OCI-LY7 (cell line): Measurements from ENCODE around the gene KLF3.

Experiments
- CTCF ChIP-seq: fragments of 200-600 bp; sonication (generic); conservative IDR thresholded peaks from 2 replicates; pipeline ENCODE4 v1.5.1; 2014; ENCODE audit warnings: mild to moderate bottlenecking, antibody characterized with exemption, low read length, moderate library complexity, mixed read lengths
- EZH2phosphoT487 ChIP-seq: fragments of 200-600 bp; sonication (generic); IDR thresholded peaks from 2 replicates; pipeline ENCODE4 v1.6.1; 2018; ENCODE audit warnings: low read depth, borderline replicate concordance, mild to moderate bottlenecking, mixed run types, antibody characterized with exemption, low read length, moderate library complexity, mixed read lengths

GRCh38 chr4:38734911-38735310 is 70.9 kb downstream of the KLF3 start:
- TF ChIP-seq CTCF (no peak), EZH2phosphoT487 (no peak)
